GM23338 (cell line): ENCODE results near the gene TEX44. TPM values are rescaled to one million over a fixed set of nuclear protein-coding genes. Genes with fewer than 3 reads are reported as not detected.

Experiments used
- ATAC-seq: fragments of 200-7000 bp; cut with Tn5 transposase; 3 replicates; pipeline ENCODE4 v1.9.1; 2020
- DNase-seq: peaks from one replicate; pipeline ENCODE4 v3.0.0-alpha.2; 2015; ENCODE audit warnings: low spot score
- H2AFZ ChIP-seq: fragments of 200-600 bp; sonication (generic); 2 replicates; pipeline ENCODE4 v1.8.0; 2016; ENCODE audit warnings: antibody characterized with exemption, mild to moderate bottlenecking, moderate library complexity
- H3F3A ChIP-seq: fragments of 200-600 bp; sonication (generic); replicated peaks from 2 replicates; pipeline ENCODE4 v1.8.0; 2017; ENCODE audit warnings: antibody characterized with exemption, mixed run types, low read depth
- H3K27ac ChIP-seq: fragments of 200-600 bp; sonication (generic); 2 replicates; pipeline ENCODE4 v1.6.1; 2016; ENCODE audit warnings: low read depth
- H3K27me3 ChIP-seq: fragments of 200-600 bp; sonication (generic); 2 replicates; pipeline ENCODE4 v1.8.0; 2016; ENCODE audit warnings: mild to moderate bottlenecking, mixed run types, moderate library complexity; ENCODE audit not compliant: insufficient read depth
- H3K36me3 ChIP-seq: fragments of 200-600 bp; sonication (generic); 2 replicates; pipeline ENCODE4 v1.8.0; 2016; ENCODE audit warnings: mild to moderate bottlenecking; ENCODE audit not compliant: insufficient read depth
- H3K4me1 ChIP-seq: fragments of 200-600 bp; sonication (generic); 2 replicates; pipeline ENCODE4 v1.8.0; 2016; ENCODE audit warnings: mild to moderate bottlenecking, moderate library complexity; ENCODE audit not compliant: insufficient read depth
- H3K4me2 ChIP-seq: fragments of 200-600 bp; sonication (generic); 2 replicates; pipeline ENCODE4 v1.7.1; 2017; ENCODE audit warnings: mixed run types
- H3K4me3 ChIP-seq: fragments of 200-600 bp; sonication (generic); 2 replicates; pipeline ENCODE4 v1.6.1; 2016; ENCODE audit warnings: mixed run types
- H3K79me2 ChIP-seq: fragments of 200-600 bp; sonication (generic); replicated peaks from 2 replicates; pipeline ENCODE4 v1.8.0; 2017; ENCODE audit warnings: mild to moderate bottlenecking; ENCODE audit not compliant: insufficient read depth
- H3K9me2 ChIP-seq: fragments of 200-600 bp; sonication (generic); 2 replicates; pipeline ENCODE4 v1.8.0; 2017; ENCODE audit not compliant: insufficient read depth
- H4K20me1 ChIP-seq: fragments of 200-600 bp; sonication (generic); replicated peaks from 2 replicates; pipeline ENCODE4 v1.8.0; 2017; ENCODE audit warnings: mild to moderate bottlenecking; ENCODE audit not compliant: insufficient read depth
- H3K27ac Mint-ChIP-seq: 2 replicates; pipeline ENCODE4 v1.8.0; 2020; ENCODE audit warnings: inconsistent platforms, mild to moderate bottlenecking, moderate library complexity, mixed read lengths
- H3K27me3 Mint-ChIP-seq: 3 replicates; pipeline ENCODE4 v1.8.0; 2022; ENCODE audit warnings: low read depth, mild to moderate bottlenecking, moderate library complexity, mixed read lengths, inconsistent platforms; ENCODE audit not compliant: insufficient read depth, poor library complexity
- H3K36me3 Mint-ChIP-seq: 3 replicates; pipeline ENCODE4 v1.8.0; 2021; ENCODE audit warnings: low read depth, mild to moderate bottlenecking, inconsistent platforms, moderate library complexity, mixed read lengths
- H3K4me1 Mint-ChIP-seq: 3 replicates; pipeline ENCODE4 v1.8.0; 2020; ENCODE audit warnings: mild to moderate bottlenecking, inconsistent platforms, mixed read lengths
- H3K4me3 Mint-ChIP-seq: 3 replicates; pipeline ENCODE4 v1.8.0; 2021; ENCODE audit warnings: moderate library complexity, mild to moderate bottlenecking, inconsistent platforms, mixed read lengths
- H3K9me3 Mint-ChIP-seq: 3 replicates; pipeline ENCODE4 v1.8.0; 2020; ENCODE audit warnings: moderate library complexity, mild to moderate bottlenecking, inconsistent platforms, mixed read lengths
- CREB1 ChIP-seq: fragments of 250-450 bp; sonication (Bioruptor Pico); IDR thresholded peaks from 2 replicates; pipeline ENCODE4 v1.5.0; 2020; ENCODE audit warnings: low read depth, mild to moderate bottlenecking, moderate library complexity
- EZH2 ChIP-seq: fragments of 200-600 bp; sonication (generic); IDR thresholded peaks from one replicate; pipeline ENCODE4 v1.8.0; 2017; ENCODE audit warnings: antibody characterized with exemption, mild to moderate bottlenecking, low read depth; ENCODE audit not compliant: unreplicated experiment
- EZH2phosphoT487 ChIP-seq: fragments of 200-600 bp; sonication (generic); IDR thresholded peaks from one replicate; pipeline ENCODE4 v1.8.1; 2018; ENCODE audit warnings: antibody characterized with exemption; ENCODE audit not compliant: unreplicated experiment
- JUNB ChIP-seq: IDR thresholded peaks from one replicate; pipeline ENCODE4 v1.6.1; 2016; ENCODE audit warnings: antibody characterized with exemption; ENCODE audit not compliant: unreplicated experiment
- NANOG ChIP-seq: IDR thresholded peaks from 2 replicates; pipeline ENCODE4 v1.6.1; 2016; ENCODE audit warnings: antibody characterized with exemption, borderline replicate concordance
- POLR2AphosphoS5 ChIP-seq: IDR thresholded peaks from 2 replicates; pipeline ENCODE4 v1.6.1; 2016; ENCODE audit warnings: antibody characterized with exemption, low read depth
- STAT1 ChIP-seq: IDR thresholded peaks from one replicate; pipeline ENCODE4 v1.6.1; 2016; ENCODE audit warnings: antibody characterized with exemption; ENCODE audit not compliant: unreplicated experiment
- polyA plus RNA-seq: library from polyadenylated mRNA; unstranded; fragments of >200 nt; fragmentation: Nextera tagmentation; extraction: Ambion mirVana; gene quantifications from 2 replicates; pipeline ENCODE4 v1.2.1, GENCODE V29; 2016
- total RNA-seq: library from RNA; depleted of rRNA; stranded (reverse); fragments of >200 nt; shearing (Covaris generic); gene quantifications from 2 replicates; pipeline ENCODE4 v1.2.3, GENCODE V29; 2014
- TF ChIP-seq, protein P1 (sequence below), 2 experiments: fragments of 200-600 bp in 1 of 2; sonication (generic) in 1 of 2; conservative IDR thresholded peaks; 2 replicates each; pipeline versions ENCODE4 v1.5.1 to v1.6.1; 2016 to 2017; ENCODE audit warnings: antibody characterized with exemption in 2 of 2, low read depth in 2 of 2, mild to moderate bottlenecking in 2 of 2, moderate library complexity in 1 of 2
- TF ChIP-seq, protein P2 (sequence below): IDR thresholded peaks from 2 replicates; pipeline ENCODE4 v1.6.1; 2016; ENCODE audit warnings: antibody characterized with exemption
- TF ChIP-seq, protein P3 (sequence below): IDR thresholded peaks from one replicate; pipeline ENCODE4 v1.6.1; 2018; ENCODE audit warnings: antibody characterized with exemption; ENCODE audit not compliant: unreplicated experiment

TEX44 gene
- total and polyA plus RNA-seq, 2 experiments from 2014 or later: not detected

DNA sequence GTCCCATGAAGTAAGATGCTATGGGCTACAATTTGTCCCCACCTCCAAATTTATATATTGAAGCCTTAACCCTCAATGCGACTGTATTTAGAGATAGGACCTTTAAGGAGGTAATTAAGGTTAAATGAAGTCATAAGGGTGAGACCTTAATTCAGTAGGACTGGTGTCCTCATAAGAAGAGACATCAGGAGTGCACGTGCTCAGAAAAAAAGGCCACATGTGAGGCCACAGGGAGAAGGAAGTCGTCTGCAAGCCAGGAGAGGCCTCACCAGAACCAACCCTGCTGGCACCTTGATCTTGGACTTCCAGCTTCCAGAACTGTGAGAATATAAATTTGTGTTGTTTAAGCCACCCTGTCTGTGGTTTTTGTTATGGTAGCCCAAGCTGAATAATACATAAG lies 25.5 kb upstream of the TEX44 start:
- H3K9me3 Mint-ChIP-seq: peaks cover 42% of the 10 kb centered on the region
- peaks cover 38% of the 10 kb centered on the region for H3K4me1 Mint-ChIP-seq
- no peak for DNase-seq
- no peaks in the 10 kb centered on the region; the same call in 1 of the 2 replicates for H3F3A ChIP-seq
- H3K79me2 ChIP-seq: no peaks in the 10 kb centered on the region
- ATAC-seq: no peak
- H4K20me1 ChIP-seq: no peaks in the 10 kb centered on the region
- no peaks in the 10 kb centered on the region for H3K36me3 ChIP-seq
- TF ChIP-seq, protein P1, sequence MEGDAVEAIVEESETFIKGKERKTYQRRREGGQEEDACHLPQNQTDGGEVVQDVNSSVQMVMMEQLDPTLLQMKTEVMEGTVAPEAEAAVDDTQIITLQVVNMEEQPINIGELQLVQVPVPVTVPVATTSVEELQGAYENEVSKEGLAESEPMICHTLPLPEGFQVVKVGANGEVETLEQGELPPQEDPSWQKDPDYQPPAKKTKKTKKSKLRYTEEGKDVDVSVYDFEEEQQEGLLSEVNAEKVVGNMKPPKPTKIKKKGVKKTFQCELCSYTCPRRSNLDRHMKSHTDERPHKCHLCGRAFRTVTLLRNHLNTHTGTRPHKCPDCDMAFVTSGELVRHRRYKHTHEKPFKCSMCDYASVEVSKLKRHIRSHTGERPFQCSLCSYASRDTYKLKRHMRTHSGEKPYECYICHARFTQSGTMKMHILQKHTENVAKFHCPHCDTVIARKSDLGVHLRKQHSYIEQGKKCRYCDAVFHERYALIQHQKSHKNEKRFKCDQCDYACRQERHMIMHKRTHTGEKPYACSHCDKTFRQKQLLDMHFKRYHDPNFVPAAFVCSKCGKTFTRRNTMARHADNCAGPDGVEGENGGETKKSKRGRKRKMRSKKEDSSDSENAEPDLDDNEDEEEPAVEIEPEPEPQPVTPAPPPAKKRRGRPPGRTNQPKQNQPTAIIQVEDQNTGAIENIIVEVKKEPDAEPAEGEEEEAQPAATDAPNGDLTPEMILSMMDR (conservative IDR thresholded peaks at IDR 0.05; ENCODE audit: low read depth in 2 of 2): no peak
- no peak overlapping the region for H3K4me3 ChIP-seq
- peaks cover 17% of the 10 kb centered on the region for H3K27me3 Mint-ChIP-seq
- no peak overlapping the region for H3K27ac ChIP-seq
- H3K9me2 ChIP-seq: no peaks in the 10 kb centered on the region
- no peaks in the 10 kb centered on the region for H3K27me3 ChIP-seq
- H3K4me2 ChIP-seq: no peak overlapping the region
- no peak overlapping the region for H3K27ac Mint-ChIP-seq
- H3K36me3 Mint-ChIP-seq: peaks cover 23% of the 10 kb centered on the region
- peaks cover 19% of the 10 kb centered on the region for H3K4me1 ChIP-seq
- H2AFZ ChIP-seq: no peak overlapping the region
- H3K4me3 Mint-ChIP-seq: no peak overlapping the region

DNA sequence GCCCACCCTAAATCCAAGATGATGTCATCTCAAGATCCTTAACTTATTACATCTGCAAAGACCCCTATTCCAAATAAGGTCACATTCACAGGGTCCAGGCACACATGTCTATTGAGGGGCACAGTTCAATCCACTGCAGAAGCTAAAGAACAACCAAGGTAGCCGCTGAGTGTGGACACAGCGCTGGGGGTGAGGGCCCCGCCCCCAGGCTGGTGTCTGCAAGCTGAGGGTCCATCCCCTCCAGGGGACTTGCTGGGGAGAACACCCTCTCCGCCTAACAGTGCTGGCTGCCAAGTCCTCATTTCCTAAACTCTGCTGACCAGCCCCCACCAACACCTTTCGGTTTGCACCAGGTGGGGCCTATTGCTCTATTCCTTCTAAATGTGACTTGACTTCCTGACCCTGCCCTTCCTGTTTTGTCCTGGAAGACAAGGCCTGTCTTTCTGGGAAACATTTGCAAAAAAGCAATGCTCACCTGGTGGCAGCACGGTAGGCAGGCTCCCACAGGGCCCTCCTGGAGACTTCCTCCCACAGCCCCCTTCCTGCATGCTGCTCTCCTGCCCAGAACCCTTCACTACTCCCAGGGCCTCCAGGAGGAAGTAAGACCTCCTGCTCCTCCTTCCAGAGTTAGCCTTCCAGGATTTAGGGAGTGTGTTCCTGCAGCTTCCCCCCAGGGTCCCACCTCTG lies 24.4 kb upstream of the TEX44 start:
- Histone ChIP-seq H3K4me1 (peaks cover 24% of the 10 kb centered on the region), H3K4me3 (no peak overlapping the region), H4K20me1 (no peaks in the 10 kb centered on the region), H3K36me3 (no peaks in the 10 kb centered on the region), H3K27me3 (no peaks in the 10 kb centered on the region), H3K79me2 (no peaks in the 10 kb centered on the region), H3K4me2 (no peak overlapping the region), H2AFZ (peak overlapping the region; percentile 53; the same call in 1 of the 2 replicates), H3K27ac (peak overlapping the region; percentile 64), H3K9me2 (no peaks in the 10 kb centered on the region), H3F3A (peaks cover 2% of the 10 kb centered on the region)
- H3K27ac Mint-ChIP-seq: no peak overlapping the region
- peak; percentile 17 for DNase-seq
- peaks cover 42% of the 10 kb centered on the region for H3K9me3 Mint-ChIP-seq
- peaks cover 16% of the 10 kb centered on the region for H3K27me3 Mint-ChIP-seq
- H3K4me3 Mint-ChIP-seq: no peak overlapping the region; the same call in 2 of the 3 replicates
- peaks cover 23% of the 10 kb centered on the region for H3K36me3 Mint-ChIP-seq
- H3K4me1 Mint-ChIP-seq: peaks cover 44% of the 10 kb centered on the region
- ATAC-seq: no peak
- TF ChIP-seq EZH2 (no peak), STAT1 (no peak), JUNB (no peak), EZH2phosphoT487 (no peak), POLR2AphosphoS5 (no peak), NANOG (no peak), CREB1 (CRISPR knock-in tag) (no peak)
- TF ChIP-seq, protein P2, sequence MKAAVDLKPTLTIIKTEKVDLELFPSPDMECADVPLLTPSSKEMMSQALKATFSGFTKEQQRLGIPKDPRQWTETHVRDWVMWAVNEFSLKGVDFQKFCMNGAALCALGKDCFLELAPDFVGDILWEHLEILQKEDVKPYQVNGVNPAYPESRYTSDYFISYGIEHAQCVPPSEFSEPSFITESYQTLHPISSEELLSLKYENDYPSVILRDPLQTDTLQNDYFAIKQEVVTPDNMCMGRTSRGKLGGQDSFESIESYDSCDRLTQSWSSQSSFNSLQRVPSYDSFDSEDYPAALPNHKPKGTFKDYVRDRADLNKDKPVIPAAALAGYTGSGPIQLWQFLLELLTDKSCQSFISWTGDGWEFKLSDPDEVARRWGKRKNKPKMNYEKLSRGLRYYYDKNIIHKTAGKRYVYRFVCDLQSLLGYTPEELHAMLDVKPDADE: no peak
- TF ChIP-seq, protein P3, sequence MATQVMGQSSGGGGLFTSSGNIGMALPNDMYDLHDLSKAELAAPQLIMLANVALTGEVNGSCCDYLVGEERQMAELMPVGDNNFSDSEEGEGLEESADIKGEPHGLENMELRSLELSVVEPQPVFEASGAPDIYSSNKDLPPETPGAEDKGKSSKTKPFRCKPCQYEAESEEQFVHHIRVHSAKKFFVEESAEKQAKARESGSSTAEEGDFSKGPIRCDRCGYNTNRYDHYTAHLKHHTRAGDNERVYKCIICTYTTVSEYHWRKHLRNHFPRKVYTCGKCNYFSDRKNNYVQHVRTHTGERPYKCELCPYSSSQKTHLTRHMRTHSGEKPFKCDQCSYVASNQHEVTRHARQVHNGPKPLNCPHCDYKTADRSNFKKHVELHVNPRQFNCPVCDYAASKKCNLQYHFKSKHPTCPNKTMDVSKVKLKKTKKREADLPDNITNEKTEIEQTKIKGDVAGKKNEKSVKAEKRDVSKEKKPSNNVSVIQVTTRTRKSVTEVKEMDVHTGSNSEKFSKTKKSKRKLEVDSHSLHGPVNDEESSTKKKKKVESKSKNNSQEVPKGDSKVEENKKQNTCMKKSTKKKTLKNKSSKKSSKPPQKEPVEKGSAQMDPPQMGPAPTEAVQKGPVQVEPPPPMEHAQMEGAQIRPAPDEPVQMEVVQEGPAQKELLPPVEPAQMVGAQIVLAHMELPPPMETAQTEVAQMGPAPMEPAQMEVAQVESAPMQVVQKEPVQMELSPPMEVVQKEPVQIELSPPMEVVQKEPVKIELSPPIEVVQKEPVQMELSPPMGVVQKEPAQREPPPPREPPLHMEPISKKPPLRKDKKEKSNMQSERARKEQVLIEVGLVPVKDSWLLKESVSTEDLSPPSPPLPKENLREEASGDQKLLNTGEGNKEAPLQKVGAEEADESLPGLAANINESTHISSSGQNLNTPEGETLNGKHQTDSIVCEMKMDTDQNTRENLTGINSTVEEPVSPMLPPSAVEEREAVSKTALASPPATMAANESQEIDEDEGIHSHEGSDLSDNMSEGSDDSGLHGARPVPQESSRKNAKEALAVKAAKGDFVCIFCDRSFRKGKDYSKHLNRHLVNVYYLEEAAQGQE: no peak
- TF ChIP-seq, protein P1 (conservative IDR thresholded peaks at IDR 0.05; ENCODE audit: low read depth in 2 of 2): no peak
